Nucleus accumbens (tissue), 56 donors: Measurements from ENCODE around the gene PARK7.
A peak's percentile ranks its signal among the peaks of the same experiment; 100 is the strongest.

ENCODE experiments used
- DNase-seq, 56 donors: peaks; one replicate each; lab custom pipeline; 2025; lab: John Stamatoyannopoulos, UW

The PARK7 gene

DNA sequence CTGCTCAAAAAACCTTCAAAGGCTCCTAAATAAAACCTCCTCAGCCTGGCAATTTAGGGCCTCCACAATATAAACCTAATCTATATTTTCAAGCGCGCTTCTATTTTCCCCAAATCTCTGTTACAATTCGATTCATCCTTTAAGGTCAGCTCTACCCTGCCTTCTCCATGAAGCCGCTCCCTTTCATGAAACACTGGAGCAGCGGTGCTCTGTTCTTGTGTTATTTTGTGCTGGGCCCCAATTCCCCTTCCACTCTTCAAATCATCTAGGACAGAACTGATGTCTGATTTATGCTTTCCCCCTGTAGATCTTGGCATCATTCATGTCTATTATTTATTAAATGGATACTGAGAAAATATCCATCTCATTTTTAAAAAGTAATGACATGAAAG, 57.7 kb downstream of the PARK7 start:
- no peak for DNase-seq

DNA sequence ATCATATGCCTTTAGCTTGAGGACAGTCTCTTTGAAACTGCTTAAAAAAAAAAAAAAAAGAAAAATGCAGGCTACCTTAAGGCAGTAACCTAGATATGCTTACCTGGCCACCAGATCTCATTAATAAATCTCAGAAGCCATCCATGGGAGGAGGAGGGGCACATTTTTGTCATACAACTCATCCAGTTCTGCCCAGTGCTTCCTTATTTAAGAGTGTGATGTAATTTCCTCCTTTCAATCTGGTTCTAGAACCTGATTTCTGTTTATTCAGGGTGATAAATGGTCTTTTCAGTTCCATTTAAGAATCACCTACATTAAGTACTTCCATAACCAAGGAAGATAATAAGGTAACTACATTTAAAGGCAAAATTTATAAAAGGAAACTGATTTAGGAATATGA, 58.5 kb downstream of the PARK7 start:
- no peak for DNase-seq

DNA sequence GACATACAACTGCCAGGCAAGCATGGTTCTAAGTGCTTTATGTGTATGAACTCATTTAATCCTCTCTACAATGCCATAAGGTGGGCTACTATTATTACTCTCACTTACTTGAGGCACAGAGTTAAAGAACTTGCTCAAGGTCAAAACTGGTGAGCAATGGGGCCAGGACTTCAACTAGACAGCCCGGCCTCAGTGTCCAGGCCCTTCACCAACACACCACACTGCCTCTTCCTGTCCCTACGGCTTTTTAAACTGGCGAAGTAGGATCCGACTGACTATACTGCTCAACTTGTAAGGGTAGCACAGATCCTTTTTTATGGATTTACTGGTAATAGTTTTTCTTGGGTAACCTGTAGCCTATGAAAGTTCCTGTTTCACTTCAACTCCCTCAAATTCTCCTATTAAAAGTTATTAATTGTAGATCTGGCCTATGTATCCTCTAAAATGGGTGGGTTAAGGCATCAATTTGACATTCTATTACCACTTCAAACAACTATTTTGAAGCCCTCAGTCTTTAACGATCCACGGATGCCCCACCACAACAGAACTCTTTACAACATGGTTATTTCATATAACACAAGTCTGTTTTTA, 60.3 kb downstream of the PARK7 start:
- no peak for DNase-seq

DNA sequence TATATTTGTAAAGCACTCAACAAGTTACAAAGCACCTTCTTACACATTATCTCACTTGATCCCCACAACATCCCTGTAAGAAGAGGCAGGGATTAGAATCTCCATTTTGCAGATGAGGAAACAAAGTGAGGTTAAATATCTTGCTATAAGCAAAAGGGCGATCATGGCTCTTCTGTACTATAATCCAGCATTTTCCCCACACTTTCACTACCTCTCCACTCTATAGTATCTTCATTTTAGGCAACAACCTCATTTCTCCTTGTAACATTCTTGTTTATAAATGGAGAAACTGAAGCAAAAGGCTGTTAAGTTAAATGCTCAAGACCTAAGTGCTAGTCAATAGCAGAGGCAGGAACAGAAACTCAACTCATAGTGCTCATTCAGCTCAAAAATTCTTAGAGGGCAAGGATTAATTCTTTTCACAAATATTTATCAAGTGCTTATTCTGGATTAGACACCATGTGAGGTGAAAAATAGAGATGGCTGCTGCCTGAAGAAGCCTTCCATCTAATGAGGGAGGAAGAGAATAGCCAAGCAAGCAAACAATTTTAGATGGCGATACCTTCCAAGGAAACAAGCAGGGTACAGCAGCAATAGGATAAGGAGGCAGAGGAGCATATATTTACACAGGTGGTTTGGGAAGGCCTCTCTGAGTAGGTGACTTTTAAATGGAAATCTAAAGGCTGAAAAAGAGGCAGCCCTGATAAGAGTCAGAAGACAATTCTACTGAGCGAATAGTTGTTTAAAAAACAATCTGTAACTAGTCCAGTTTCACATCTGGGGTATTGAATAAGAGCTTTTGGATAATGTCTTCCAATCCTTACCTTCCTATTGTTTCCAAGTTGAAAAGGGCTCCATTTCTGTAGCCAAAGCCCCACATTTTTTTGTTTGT, 61.1 kb downstream of the PARK7 start:
- DNase-seq, result no peak

DNA sequence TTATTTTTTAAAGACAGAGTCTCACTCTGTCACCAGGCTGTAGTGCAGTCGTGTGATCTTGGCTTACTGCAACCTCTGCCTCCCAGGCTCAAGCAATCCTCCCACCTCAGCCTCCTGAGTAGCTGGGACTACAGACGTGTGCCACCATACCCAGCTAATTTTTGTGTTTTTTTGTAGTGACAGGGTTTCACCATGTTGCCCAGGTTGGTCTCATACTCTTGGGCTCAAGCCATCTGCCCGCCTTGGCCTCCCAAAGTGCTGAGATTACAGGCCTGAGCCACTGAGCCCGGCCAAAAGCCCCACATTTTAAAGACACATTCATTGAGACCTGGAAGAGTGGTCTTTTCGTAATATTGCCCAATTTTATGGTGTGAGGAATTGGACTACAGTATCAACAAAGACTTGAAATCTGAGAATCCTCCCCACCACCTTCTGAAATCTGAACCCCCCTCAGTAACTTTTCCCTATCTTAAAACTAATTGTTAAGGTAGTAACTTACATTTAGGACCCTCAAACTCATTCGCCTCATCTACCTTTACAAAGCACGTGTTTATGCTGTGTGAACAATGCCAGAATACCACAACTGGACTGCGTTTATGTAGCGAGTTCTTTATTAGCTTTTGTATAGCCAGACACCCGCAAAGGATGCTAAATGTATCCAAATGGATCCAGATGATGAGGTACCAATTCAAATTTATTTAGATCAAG, 61.9 kb downstream of the PARK7 start:
- DNase-seq, result no peak

DNA sequence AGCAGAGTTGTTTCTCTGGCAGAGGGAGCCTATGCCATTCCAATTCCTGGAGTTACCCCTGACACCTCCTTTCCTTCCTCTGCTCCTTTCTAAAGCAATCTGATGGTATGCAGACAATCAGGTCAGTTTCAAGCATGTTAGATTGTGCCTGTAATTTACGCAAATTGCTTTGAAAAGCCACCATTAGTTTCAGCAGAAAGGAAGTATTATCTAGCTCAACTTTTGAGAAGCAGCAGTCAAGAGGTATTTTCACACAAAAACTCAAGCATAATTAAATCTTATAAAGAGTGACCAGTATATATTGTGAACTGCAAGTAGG, 62.4 kb downstream of the PARK7 start:
- no peak for DNase-seq

DNA sequence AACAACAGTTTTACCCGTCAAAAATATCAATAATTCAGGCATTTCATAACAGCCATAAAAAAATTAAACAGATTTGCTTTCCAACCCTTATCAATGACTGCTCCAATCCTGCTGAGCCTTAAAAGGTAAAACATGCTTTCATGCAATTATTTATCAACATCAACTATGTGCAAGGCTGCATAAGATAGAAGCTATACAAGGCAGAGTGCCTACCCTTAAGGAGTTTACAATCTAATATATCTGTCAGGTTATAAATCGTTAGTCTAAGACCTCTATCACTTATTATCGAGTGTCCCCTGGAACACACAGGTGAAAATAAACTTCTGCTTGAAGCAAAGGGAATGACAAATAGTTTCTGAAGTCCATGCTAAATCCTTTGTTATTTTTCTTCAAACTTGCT, 62.8 kb downstream of the PARK7 start:
- DNase-seq, result no peak

DNA sequence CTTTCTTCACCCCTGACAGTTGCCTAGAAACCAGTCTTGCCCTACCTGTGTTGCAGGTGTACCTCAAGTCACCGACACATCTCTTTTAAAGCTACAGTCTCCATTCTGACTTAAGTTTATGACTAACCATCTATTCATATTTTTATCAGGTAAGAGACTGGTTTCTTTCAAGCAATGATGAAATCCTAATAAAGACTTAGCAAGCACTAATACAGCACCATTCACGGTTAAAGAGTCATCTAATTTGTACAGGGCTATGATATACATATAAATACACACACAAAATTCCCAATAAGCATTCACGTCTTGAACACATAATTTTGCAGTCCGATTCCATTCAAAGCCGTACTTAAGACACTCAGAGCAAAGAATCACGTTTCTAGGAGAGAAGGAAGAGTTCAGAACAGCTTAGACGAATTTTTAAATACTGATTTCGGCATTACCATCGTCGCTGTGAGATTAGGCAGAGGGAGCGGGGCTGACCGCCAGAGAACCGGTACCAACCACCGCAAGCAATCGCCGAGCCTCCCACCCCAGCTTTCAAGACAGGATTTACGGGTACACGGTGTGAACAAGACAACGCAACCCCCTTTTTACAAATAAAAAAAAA, 63.7 kb downstream of the PARK7 start:
- DNase-seq, result peak in 3 of 56 donors; percentile 14 to 42 (median 26)

DNA sequence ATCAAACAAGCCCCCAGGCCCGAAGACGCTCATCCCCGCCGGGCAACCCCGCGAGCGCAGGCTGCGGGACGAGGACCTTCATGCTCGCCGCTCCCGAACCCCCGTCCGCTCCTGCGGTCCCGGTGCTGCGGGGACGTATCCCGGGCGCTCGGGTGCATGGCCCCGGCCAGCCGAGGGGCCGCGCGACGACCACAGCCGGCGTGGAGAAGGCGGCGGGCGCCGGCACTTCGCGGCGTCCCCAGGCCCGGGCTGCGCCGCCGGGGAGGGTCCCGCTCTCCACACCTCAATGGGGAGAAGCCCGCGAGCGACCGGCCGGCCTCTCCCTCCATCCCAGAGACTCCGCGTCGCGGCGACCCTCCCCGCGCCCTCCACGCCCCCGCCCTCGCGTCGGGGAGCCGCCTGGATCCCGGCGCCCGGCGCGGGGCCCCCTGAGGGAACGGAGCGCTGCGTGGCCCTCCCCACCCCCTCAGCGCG, 64.2 kb downstream of the PARK7 start:
- DNase-seq, result peak in 5 of 56 donors; percentile 43 to 60 (median 53)

DNA sequence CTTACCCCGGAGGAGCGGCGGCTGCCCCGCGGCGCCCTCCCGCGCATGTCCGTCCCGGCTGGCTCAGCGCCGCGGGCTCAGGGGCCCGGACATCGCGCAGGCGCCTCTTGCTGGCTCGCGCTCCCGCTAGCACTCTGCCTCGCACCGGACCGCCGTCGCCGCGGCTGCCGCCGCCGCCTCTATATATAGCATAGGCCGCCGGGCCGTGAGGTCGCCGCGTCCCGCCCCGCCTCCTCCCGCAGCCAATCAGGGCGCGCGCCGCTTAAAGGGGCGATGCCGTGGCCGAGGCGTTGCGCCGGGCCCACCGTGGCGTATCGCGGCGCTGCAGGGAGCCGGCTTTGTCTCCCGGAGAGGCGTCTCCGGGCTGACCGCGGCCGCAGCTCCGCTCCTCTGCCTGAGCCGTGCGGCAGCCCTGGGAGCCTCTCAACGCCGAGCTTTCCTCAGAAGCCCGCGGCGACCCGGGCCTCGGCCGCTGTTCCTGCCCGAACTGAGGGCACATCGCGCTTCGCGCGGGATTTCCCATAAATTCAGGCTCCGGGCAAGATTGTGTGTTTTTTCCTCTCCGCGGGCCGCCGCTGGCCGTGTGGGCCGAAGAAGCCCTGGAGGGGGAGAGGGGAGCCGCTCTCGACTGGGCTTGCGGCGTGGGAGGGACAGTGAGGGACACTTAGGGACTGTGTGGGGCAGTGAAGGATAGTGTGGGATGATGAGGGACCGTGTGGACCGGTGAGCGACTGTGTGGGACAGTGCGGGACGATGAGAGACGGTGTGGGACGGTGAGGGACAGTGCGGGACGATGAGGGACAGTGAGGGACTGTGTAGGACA, 64.9 kb downstream of the PARK7 start, which contains the start of gene ERRFI1:
TSS of gene ERRFI1 (minus strand) at position 157 of the 823 bp plus-strand sequence. CDS start 10,690 bp downstream, outside the sequence.
- DNase-seq, result peak; percentile 65 to 97 (median 91)

DNA sequence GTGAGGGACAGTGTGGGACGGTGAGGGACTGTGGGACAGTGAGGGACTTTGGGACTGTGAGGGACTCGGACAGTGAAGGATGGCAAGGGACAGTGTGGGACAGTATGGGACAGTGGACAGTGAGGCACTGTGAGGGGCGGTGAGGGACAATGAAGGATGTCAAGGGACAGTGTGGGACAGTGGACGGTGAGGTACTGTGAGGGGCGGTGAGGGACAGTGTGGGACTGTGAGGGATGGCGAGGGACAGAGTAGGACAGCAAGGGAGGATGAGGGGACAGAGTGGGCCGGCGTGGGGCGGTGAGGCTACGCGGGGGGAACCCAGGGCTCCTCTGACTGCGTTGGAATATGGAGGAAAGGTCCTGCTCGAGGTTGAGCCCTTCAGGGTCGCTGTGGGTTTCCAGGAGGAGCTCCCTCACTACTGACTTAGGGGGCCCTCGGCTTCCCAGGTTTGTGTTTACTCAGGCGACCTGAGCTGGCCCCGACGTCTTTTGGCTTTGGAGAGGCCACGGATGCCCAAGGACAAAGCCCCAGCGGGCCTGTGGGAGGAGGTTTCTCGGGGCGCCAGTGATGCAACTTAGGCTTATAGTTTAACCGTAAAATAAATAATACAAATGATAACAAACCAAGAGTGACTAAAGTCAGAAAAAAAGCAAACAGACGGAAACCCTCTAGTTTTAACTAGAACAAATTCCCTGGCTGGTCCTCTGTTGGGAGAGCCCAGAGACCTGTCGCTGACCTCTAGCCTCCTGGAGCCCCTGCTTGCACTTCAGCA, 65.7 kb downstream of the PARK7 start:
- DNase-seq, result peak in 1 of 56 donors; percentile 11

DNA sequence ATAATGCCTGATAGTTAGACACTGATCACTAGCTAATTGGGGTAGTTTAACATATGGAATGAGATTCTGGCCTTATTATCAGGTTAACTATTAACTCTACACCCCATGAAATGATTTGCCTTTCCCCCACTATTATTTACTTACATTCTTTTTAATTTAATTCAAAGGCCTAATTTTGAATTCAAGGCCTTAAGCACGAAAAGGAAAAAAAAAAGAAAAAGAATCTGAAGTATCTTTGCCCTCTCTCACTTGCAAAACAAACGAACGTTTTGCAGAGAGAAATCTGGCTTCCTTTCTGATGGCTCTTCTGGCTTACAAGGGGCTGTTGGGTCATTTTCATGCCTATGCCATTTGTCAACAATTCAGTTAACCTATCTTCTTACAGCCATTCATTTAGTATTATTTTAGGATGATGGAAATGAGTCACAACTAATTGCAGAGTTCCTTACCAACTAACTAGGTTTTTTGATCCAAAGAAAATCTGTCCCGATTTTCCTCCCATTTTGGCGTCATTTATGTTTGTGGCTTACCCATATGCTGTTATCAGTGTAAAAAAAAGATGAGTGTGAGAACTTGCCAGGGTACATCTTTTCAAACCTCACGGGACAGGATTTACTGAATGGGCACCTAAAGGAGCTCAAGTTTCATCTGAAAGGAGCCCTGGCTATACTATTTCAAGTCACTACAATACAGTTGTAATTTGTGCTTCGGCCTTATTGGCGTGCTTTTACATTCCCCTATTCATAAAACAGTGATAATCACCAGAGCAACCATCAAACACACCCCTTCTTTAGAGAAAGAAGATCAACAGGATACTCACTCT, 66.4 kb downstream of the PARK7 start:
- no peak for DNase-seq

DNA sequence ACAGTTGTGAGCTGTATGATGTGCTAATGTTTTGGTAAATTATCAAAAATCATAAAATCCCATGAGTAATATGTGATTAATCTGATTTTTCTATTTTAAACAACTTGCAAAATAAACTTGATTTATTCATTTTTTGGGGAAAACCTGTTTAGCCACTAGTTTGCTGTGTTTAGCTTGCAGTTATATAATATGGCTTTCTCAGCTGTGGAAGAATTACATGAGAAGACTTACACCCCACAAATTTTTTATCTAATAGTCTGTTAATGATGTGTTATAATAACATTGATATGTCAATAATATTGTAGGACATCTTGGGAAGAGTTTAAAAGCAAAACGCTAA, 67.0 kb downstream of the PARK7 start:
- DNase-seq, result no peak

DNA sequence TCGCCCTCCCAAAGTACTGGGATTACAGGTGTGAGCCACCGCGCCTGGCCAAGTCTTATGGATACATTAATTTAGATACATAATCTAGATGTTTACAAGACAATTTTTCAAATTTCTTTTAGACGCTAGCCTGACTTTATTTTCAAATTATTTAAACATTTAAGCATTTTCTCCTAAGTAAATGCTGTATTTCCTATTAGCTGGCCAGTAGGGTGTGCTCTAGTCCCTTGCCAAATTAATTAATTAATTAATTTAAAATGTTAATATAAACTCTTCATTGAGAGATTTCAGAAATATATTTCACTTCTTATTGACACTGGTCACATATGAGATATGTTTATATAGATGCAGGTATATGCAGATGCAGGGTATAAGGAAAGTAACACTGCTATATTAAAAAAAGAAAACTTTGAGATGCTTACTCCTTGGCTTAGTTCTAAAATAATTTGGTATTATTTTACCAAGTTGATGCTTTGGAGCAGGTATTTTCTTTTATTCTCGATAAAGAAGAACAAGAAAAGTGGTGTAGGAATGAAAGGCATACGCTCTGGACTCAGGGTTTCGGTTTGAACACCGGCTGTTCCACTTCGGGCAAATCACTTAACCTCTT, 69.8 kb downstream of the PARK7 start:
- DNase-seq, result no peak

DNA sequence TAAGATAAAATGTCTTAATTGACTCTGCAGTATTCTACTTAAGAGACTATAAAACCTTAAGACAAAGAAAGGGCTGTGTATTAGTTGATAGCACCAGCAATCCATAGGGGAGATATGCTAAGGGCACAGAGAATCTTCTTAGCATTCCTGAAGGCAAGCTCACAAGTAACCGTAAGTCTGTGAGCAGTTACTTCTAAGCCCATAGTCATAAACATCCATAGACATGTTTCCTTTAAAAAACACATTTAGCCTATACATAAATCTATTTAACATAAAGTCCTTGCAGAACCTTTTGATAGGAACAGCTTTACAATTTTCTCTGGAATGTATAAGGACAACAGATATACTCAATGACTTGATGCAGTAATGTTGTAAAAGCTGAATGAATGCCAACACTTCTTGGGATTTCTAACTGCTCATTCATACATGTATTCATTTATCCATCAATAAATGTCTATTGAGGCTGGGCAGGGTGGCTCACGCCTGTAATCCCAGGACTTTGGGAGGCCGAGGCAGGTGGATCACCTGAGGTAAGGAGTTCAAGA, 70.9 kb downstream of the PARK7 start:
- DNase-seq, result no peak

DNA sequence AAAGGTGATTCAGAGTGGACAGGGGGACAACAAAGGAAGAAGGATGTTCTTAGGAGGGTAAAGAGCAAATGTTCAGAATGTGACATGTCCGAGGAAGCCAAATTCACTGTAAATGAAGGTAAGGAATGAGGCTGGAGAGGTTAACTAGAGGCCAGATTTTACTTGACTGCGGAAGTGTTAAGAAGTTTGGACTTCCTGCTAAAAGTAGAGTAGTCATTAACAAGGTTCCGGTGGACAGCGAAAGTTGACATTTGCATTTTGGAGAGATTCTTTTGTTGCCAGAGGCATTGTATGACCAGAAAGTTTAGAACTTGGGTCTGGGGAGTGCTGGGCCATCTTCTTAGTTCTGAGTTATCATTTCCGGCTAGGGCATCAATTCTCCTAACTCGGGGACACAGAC, 71.8 kb downstream of the PARK7 start:
- no peak for DNase-seq
